Urothelium cell line (cell line): Measurements from ENCODE around the gene LCOR.

Experiments
- DNase-seq: peaks from one replicate; pipeline ENCODE4 v3.0.0; 2011; ENCODE audit warnings: low spot score, mixed read lengths
- FAIRE-seq: peaks from 2 replicates; lab custom pipeline; 2011; peaks lifted over from hg19 to GRCh38; lab: Jason Lieb, UNC

The LCOR gene

GRCh38 chr10:97003804-97004201 is 171.7 kb downstream of the LCOR start:
- DNase-seq (no peak), FAIRE-seq (no peak)

GRCh38 chr10:97004591-97004990 is 172.5 kb downstream of the LCOR start:
- FAIRE-seq, result no peak
- no peak for DNase-seq

- no peak for FAIRE-seq
- no peak for DNase-seq
Measured at GRCh38 chr10:97005349-97005748, 173.3 kb downstream of the LCOR start.

- DNase-seq (no peak), FAIRE-seq (no peak)
Measured at GRCh38 chr10:97006364-97006763, 174.3 kb downstream of the LCOR start.

- FAIRE-seq, result no peak
Measured at GRCh38 chr10:97007417-97007816, 175.3 kb downstream of the LCOR start.

GRCh38 chr10:97010695-97011206 is 178.7 kb downstream of the LCOR start:
- FAIRE-seq (no peak), DNase-seq (no peak)

More at GRCh38 chr10:97007417-97007816, 175.3 kb downstream of the LCOR start:
- DNase-seq, result no peak

GRCh38 chr10:97011397-97011796 is 179.3 kb downstream of the LCOR start:
- DNase-seq (no peak), FAIRE-seq (no peak)

- DNase-seq, result no peak
- no peak for FAIRE-seq
Measured at GRCh38 chr10:97012470-97012869, 180.4 kb downstream of the LCOR start.

GRCh38 chr10:97013568-97013967 is 181.5 kb downstream of the LCOR start:
- no peak for DNase-seq
- no peak for FAIRE-seq

GRCh38 chr10:97013983-97014382 is 181.9 kb downstream of the LCOR start:
- DNase-seq (no peak), FAIRE-seq (no peak)

GRCh38 chr10:97015240-97015639 is 183.1 kb downstream of the LCOR start:
- DNase-seq (no peak), FAIRE-seq (no peak)

- FAIRE-seq (no peak), DNase-seq (no peak)
Measured at GRCh38 chr10:97016728-97017473, 184.8 kb downstream of the LCOR start.

- no peak for DNase-seq
- no peak for FAIRE-seq
Measured at GRCh38 chr10:97017474-97017903, 185.4 kb downstream of the LCOR start.

- FAIRE-seq (no peak), DNase-seq (no peak)
Measured at GRCh38 chr10:97018251-97019212, 186.4 kb downstream of the LCOR start.

GRCh38 chr10:97019213-97019844 is 187.2 kb downstream of the LCOR start:
- no peak for FAIRE-seq
- no peak for DNase-seq

GRCh38 chr10:97020452-97021400 is 188.6 kb downstream of the LCOR start:
- no peak for DNase-seq

GRCh38 chr10:97022616-97023015 is 190.5 kb downstream of the LCOR start:
- DNase-seq (no peak), FAIRE-seq (no peak)

More at GRCh38 chr10:97020452-97021400, 188.6 kb downstream of the LCOR start:
- FAIRE-seq, result no peak

- no peak for FAIRE-seq
Measured at GRCh38 chr10:97023401-97024167, 191.5 kb downstream of the LCOR start.

More at GRCh38 chr10:97023401-97024167, 191.5 kb downstream of the LCOR start:
- DNase-seq, result no peak
